Stimulated activated CD8-positive, alpha-beta memory T cell treated with anti-CD3 and anti-CD28 coated beads, Interleukin-7, amount 100 ng/mL, for 1 hour (primary cell): ENCODE data around the gene TRIM9.
"Not testable (repeated sequence)": the region's sequence is repeated elsewhere in the genome, so short reads cannot be mapped to it uniquely, and the experiment has no call there.

Experiments used
- DNase-seq, 2 donors: peaks; one replicate each; pipeline ENCODE4 v3.0.0-alpha.2; 2020; ENCODE audit warnings: low read depth in 2 of 2

Gene TRIM9

GRCh38 chr14:51004352-51004800 is 90.5 kb downstream of the TRIM9 start:
- no peak for DNase-seq

DNA sequence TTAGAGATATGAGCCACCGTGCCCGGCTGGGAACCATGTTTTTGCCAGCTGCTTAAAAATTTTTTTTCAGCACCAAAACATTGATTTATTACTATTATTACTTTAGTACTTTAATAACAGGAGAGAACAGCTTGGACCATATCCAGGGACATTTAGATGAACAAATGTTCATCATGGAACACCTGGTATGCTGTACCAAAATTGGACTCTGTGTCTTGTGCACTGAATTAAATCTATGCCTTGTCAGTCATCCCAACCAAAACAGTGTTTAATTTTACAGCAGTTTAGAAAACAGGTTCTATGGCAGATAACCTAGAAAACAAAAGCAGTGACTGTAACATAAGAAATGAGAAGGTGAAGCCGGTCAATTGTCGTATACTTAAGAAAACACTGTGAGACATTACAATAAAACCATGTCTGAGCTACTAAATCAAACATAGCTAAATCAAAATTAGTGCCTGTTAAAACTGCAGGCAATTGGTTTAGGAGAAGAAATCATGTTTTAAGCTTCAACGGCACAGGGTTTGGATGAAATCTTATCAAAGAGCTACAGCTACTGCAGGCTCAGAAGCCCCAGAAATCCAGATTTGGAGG is 92.4 kb downstream of the TRIM9 start:
- no peak for DNase-seq

- no peak for DNase-seq
Measured at GRCh38 chr14:51000566-51000965, 94.3 kb downstream of the TRIM9 start.

GRCh38 chr14:50999726-51000125 is 95.2 kb downstream of the TRIM9 start:
- no peak for DNase-seq

GRCh38 chr14:50998612-50999011 is 96.3 kb downstream of the TRIM9 start:
- DNase-seq: no peak

DNA sequence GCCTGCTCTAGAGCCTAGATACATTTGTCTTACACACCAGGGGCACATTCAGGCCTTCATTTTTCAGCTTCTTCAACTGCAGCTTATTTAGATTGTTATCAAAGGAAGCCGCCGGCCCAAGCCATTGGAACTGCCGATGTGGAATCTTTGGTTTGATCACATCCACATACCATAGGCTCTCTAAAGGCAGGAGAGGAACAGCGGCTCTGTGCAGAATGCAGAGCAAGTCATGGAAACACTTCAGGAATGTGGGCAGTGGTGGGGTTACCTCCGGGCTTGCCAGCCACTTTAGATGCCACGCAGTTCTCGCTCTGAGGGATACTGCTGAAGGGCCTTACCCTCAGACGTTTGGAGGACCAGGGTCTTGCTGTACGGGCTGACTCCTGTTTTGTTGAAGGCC is 97.2 kb downstream of the TRIM9 start:
- DNase-seq: no peak

GRCh38 chr14:50994158-50994557 is 100.7 kb downstream of the TRIM9 start:
- DNase-seq: not testable (repeated sequence)

DNA sequence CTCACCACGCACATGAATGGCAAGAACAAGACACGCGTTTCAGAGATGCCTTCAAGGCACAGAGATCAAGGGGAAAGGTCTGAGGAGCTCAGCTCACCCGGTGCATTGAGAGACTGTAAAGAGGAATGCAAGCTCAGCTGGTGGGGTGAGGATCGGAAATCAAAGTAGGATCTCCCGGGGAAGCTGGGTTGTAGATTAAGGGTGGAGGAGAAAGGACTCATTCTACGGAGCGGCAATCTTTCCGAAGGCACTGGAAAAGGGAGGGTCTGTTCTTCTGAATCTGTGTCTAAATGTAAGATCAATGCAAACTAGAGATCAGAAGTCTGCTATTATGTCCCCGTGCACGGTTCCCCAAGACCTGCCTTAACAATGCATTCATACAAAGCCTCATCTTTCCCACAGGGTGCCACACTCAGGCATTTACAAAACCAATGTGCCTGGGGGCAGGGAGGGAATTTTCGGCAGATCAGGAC is 109.0 kb downstream of the TRIM9 start:
- DNase-seq: no peak

GRCh38 chr14:50985124-50985858 is 109.6 kb downstream of the TRIM9 start:
- DNase-seq: no peak

- DNase-seq: no peak
Measured at GRCh38 chr14:50984036-50984710, 110.7 kb downstream of the TRIM9 start.

- no peak for DNase-seq
Measured at GRCh38 chr14:50979941-50980850, 114.7 kb downstream of the TRIM9 start.

DNA sequence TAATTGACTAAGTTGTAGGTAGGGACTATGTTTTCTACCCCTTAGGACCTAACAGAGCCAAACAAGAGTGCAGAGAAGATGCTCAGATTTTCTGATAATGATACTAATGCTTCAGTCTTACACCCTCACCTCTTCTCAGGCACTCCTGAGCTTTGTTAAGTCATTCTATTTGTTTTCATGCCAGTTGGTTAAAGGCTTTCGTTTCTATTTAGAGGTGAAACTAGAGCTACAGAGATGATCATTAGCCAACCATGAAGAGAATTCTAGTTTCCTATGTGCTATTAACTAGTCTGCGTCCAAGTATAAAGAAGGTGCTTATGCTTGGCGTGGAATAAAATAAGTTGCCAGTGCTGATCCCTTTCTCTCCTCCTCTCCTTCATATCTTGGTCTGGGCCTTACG is 116.0 kb downstream of the TRIM9 start:
- no peak for DNase-seq

GRCh38 chr14:50978529-50978871 is 116.4 kb downstream of the TRIM9 start:
- no peak for DNase-seq

DNA sequence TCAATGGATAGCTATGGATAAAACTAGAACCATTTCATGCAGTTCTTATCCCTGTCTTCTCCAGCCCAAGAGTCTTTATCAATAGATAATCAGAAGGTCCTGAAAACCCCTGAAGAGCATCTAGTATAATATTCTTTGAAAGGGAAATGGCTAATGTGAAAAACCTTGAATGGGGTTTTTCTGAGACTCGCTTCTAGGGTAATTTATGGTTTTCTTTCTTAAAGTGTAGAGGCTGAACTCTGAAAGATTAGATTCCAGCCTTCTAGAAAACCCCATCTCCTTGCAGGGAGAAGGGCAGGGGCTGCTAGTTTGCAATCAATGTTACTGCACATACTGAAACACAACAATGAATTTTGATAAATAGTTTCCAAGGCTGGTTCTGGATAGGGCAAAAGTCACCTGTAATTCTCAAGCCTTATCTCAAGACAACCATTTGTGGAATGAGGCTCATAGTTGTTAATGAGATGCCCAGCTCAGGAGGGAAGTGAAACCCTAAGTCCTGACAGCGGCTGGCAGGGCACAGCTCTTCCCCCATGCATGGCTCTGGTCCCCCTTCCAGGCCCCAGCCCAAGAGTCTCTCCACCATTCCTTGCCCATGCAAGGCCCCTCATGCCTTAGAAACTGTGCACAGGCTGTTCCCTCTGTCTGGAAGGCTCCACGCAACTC is 116.9 kb downstream of the TRIM9 start:
- DNase-seq: no peak

- DNase-seq: no peak
Measured at GRCh38 chr14:50974118-50974517, 120.8 kb downstream of the TRIM9 start.

GRCh38 chr14:50972734-50973133 is 122.2 kb downstream of the TRIM9 start:
- no peak for DNase-seq

- no peak for DNase-seq
Measured at GRCh38 chr14:50970886-50971781, 123.8 kb downstream of the TRIM9 start.

GRCh38 chr14:50967790-50968189 is 127.1 kb downstream of the TRIM9 start:
- DNase-seq: no peak

GRCh38 chr14:50967103-50967502 is 127.8 kb downstream of the TRIM9 start:
- DNase-seq: no peak

- no peak for DNase-seq
Measured at GRCh38 chr14:50964683-50965390, 130.1 kb downstream of the TRIM9 start.
